ENCODE data around the gene SIM1.

SIM1 gene

GRCh38 chr6:100347901-100348550, 116.7 kb downstream of the SIM1 start:
- no peak for DNase-seq

DNA sequence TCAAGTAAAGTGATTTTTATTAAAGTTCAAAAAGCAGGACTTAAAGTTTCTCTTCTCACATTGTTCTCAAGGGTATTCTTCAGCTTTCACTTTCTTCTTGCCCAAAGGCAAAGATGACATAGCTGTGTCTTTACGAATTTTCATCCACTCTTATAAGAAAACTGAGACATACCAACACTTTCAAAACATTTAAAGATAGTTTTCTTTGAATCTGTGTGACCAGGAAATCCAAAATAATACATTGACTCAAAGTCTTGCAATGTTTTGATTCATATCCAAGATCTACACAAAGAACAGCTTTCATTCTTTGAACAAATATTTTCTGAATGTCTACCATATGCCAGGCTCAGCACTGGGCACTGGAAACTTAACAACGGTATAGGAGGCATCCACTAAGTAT, 117.9 kb downstream of the SIM1 start:
- no peak for DNase-seq

- DNase-seq, result no peak
Observed at GRCh38 chr6:100346203-100346602, 118.5 kb downstream of the SIM1 start.

DNA sequence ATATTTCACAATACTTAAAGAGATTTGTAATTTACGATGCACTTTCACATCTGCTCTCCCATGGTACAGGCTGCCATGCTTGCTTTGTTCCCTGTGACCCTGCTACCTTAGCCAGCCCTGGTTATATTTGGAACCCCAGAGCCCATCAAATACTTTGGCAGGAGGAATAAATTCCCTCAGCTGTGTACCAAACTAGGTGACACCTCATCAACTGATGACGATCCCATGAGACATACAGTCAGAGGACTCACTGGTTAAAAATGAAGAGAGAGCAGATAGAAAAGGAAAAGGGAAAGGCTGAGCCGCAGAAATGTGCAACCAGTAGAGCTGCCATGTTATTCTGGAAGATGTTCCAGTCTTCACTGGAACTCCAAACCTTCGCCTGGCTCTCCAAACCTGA, 120.0 kb downstream of the SIM1 start:
- no peak for DNase-seq

DNA sequence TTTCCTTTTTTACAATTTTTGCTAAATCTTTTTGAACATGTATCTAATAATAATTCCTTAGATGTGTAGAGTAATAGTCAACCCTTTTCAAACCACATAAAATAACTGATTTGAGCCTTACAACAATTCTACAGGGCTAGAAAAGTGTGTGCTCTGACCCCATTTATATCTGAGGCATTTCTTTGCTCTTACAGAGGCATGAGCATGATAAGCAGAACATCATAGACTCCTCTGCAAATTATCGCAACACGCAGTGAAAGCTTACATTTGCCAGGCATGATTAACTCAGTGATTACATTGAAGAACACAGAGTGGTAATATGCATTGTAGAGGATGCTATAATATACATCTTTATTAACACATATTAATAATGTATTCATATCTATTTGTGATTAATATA, 120.4 kb downstream of the SIM1 start:
- DNase-seq, result no peak

- no peak for DNase-seq
Observed at GRCh38 chr6:100343316-100344077, 121.2 kb downstream of the SIM1 start.

- no peak for DNase-seq
Observed at GRCh38 chr6:100342830-100343229, 121.9 kb downstream of the SIM1 start.

- no peak for DNase-seq
Observed at GRCh38 chr6:100339574-100340255, 125.0 kb downstream of the SIM1 start.

DNA sequence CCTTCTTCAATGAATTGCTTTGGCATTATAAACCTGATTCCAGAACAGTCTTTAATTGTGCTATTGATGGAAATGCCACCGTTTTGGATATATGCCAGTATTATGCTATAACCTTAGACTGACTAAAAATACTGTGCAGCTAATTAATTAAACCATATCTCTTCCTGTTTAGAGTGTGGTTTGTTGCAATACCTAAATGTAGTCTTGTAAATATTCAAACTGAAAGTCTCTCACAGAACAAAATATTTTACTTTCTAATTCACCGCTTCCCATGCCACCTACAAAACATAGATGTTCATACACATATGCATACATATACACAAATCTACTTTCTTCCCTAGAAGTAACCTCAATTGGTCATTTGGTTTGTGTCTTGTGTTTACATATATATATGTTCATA, 126.6 kb downstream of the SIM1 start:
- no peak for DNase-seq

DNA sequence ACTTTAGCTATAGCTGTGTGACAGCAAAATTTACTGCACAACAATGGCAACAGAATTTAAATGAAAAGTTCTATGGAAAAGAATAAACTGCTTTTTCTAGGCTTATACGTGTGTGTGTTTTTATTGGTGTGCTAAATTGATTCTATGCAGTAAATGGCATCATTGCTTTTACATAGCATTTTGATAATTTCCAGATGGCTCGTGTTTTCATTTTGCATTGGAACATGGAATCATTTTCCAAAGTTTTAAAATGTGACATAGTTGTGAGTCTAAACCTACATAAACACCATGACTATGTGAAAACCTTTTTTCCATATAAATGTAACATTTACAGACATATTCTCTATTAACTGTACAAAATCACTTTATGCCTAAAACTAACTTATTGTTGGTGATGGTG, 127.8 kb downstream of the SIM1 start:
- no peak for DNase-seq

GRCh38 chr6:100335991-100336390, 128.7 kb downstream of the SIM1 start:
- DNase-seq, result no peak

Data from NCI-H526 (cell line).